ENCODE data around the gene SLIRP.

DNA sequence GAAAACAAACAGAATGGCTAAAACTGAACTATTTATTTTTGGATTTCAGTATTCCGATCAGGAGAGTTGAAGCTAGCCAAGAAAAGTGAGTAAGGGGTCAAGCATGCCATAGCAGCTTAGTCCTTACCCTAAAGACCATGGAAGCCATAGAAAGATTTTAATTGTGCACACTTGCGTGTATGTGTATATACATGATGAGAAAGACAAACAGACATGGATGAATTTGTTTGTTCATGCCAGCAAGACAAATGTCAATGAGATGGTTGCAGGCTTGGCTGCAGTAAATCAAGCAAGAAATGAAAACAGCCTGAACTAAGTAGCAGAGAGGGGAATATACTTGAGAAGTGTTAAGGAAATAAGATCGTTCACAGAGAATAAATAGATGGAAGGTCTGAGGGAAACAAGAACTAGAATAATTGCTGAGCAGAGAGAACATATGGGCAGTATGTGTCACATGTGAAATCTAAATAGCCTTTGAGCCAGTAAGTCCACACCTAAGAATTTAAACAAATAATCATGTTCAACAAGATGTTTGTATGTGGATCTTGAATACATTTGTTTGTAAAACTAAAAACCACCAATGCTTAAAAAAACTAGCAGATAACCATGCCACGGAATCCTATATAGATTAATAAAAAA, 38.3 kb downstream of the SLIRP start:
- TF ChIP-seq, protein P1, sequence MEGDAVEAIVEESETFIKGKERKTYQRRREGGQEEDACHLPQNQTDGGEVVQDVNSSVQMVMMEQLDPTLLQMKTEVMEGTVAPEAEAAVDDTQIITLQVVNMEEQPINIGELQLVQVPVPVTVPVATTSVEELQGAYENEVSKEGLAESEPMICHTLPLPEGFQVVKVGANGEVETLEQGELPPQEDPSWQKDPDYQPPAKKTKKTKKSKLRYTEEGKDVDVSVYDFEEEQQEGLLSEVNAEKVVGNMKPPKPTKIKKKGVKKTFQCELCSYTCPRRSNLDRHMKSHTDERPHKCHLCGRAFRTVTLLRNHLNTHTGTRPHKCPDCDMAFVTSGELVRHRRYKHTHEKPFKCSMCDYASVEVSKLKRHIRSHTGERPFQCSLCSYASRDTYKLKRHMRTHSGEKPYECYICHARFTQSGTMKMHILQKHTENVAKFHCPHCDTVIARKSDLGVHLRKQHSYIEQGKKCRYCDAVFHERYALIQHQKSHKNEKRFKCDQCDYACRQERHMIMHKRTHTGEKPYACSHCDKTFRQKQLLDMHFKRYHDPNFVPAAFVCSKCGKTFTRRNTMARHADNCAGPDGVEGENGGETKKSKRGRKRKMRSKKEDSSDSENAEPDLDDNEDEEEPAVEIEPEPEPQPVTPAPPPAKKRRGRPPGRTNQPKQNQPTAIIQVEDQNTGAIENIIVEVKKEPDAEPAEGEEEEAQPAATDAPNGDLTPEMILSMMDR (IDR thresholded peaks at IDR 0.05) = no peak
- TF ChIP-seq POLR2A (IDR thresholded peaks at IDR 0.05) = no peak
